HL-60/S4 treated with retinoic acid at 250 ng/mL for 4 days and 3 days (cell line): ENCODE measurements around the gene FRZB.

Experiments used
- in situ Hi-C: fragments of 300-500 bp; cut with MboI; formaldehyde crosslinking; loops from 2 replicates; pipeline ENCODE4 v1.7.0; 2022; ENCODE audit warnings: low sequenced_read_pairs

Gene FRZB

GRCh38 chr2:182845794-182846417 is 20.5 kb downstream of the FRZB start:
- in situ Hi-C loops = no loop called here

GRCh38 chr2:182836451-182836850 is 30.0 kb downstream of the FRZB start:
- in situ Hi-C loops = no loop called here

DNA sequence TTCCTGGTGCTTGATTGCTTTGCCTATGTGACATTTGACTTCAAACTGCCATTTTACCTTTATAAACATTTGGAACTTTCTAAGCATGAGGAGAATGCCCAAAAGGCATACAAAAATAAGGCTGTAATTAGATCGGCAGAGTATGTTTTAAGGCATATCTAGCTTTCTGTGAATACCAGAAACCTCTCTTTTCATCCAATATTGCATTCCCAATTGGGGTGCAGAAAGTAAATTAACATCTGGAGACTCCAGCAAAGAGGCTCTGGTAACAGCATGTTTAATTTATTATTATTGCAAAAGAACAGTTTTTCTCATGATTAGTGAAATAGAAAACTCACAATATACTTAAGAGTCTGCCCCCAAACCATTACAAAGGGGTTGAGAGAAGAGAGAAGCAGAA is 32.1 kb downstream of the FRZB start:
- in situ Hi-C loops = no loop called here

DNA sequence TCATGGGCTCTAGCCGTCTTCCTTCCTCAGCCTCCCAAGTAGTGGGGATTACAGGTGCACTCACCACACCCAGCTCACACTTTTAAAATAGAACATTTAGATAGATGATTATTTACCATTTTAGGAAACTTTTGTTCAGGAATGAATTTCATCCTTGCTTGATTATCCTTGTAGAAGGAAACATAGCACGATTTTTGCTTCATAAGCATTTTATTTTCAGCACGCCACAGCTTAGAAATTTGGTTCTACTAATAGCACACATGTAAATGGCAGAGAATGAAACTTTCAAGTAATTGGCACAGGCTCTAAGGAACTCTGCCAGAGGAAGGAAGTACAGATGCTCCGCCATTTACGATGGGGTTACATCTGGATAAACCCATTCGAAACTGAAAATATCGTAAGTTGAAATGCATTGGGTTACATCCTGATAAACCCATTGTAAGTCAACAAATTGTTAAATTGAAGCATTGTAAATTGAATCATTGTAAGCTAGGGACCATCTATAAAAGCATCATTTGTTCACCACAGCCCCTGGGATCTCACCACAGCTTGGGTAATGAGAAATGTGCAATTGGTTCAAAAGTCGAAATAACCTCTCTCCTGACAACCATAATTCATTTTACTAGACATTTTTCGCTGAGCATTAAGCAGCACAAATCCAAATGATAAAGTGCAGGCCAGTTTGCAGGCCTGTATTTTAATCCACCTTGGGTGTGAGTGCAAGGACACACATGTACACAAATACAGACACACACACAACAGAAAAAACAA is 33.2 kb downstream of the FRZB start:
- in situ Hi-C loops = no loop called here

DNA sequence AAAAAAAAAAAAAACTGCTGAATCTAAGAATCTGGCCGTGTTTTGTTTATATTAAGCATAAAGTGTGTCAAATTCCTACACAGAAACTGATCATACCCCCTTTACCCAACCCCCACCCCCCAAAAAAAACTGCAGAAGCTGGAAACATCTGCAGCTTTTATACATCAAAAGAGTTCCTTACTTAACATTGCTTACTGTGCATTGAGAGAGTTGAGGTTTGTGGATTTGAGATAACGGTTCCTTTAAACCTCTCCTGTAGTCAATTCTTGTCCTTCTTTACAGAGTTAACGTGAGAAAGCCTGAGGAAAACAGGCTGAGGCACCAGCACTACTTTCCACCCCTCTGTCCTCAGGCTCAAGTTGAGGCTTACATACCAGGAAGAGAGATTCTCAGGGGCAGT is 34.5 kb downstream of the FRZB start:
- in situ Hi-C loops = no loop called here

- in situ Hi-C loops = no loop called here
Observed at GRCh38 chr2:182831101-182831500, 35.3 kb downstream of the FRZB start.

GRCh38 chr2:182827182-182827879 is 39.1 kb downstream of the FRZB start:
- in situ Hi-C loops = no loop called here

DNA sequence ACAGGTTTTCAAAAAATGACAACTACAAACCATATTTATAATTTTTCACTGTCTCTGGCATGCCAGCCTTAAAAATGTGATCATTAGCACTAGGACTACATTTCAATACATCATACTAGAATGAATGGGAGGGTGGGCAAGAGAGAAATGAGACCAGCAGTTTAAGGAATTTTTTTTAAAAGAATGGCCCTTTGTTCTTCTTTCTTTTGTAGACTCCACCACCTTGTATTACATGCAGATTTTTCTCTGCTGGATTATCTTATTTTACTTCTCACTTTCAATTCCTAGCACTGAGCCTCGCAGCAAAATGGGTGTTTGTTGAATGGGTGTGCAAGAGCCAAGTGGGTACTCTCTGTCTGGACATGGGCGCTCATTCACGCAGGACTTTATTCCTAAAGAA is 39.9 kb downstream of the FRZB start:
- in situ Hi-C loops = no loop called here

DNA sequence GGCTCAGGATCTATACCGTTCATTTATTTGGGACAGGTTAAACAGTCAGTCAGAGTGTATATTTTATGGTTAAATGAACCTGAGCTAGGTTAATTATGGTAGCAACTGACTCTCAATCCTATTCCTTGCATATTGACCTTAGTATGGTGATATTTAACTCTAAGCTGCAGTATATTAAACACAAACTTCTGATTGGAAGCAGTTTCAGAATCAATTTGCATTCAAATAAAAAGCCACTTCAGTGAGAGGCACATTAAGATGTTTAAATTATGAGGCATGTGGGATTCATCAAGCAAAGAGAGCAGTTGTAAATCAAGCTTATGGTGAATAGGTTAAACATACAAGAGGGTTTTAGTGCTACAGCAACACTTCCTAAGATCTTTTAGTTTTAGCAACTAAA is 40.4 kb downstream of the FRZB start:
- in situ Hi-C loops = no loop called here

DNA sequence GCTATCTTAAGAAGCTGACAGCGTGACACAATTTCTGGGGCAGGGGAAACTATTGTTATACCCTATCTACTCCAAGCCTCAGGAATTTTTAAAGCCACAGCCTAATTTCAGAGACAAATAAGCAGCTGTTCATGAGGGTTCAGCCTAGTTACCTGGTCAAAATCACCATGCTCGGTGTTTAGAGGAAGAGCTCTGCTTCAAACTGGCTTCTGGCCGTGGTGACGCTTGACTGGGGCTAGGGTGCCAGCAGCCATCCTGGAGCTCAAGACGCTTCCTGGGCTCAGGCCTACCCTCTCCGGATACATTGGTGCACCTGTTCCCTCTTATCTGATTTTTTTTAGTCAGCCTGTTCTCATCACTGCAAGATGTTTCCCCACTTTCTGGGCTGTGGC is 41.7 kb downstream of the FRZB start:
- in situ Hi-C loops = no loop called here

GRCh38 chr2:182824056-182824766 is 42.2 kb downstream of the FRZB start:
- in situ Hi-C loops = no loop called here

DNA sequence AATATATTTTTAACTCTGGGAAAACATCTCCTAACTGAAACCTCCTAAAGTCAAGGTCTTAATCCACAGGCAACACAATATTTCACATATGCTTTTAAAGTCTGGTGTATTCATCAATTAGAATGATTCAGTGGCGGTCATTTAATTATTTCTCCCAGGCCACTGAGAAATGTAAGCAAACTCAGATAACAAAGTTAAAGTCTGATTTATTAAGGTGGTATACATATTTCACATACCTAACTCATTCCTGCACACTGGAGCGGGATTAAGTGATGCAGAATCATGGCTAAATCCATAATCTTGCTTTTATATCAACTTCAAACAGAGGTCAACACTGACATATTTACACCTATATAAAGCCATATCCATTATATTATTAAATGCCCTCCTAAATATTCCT is 43.7 kb downstream of the FRZB start:
- in situ Hi-C loops = no loop called here

DNA sequence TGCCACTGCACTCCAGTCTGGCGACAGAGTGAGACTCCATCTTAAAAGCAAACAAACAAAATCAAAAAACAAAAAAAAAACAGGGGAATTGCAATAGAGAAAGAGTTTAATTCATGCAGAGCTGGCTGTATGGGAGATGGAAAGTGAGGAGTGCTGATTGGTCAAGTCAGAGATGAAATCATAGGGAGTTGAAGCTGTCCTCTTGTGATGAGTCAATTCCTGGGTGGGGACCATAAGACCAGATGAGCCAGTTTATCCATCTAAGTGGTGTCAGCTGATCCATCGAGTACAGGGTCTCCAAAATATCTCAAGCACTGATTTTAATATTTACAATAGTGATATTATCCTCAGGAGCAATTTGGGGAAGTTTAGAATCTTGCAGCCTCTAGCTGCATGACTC is 45.3 kb downstream of the FRZB start:
- in situ Hi-C loops = no loop called here

DNA sequence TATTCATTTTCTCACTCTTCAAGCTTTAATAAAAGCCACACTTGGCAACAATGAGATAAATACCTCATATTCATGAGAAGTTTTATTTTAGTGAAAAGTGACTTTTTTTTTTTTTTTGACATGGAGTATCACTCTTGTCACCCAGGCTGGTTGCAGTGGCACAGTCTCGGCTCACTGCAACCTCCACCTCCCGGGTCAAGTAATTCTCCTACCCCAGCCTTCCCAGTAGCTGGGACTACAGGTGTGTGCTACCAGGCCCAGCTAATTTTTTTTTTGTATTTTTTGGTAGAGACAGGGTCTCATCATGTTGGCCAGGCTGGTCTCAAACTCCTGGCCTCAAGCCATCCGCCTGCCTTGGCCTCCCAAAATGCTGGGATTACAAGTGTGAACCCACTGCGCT is 47.0 kb downstream of the FRZB start:
- in situ Hi-C loops = no loop called here

- in situ Hi-C loops = no loop called here
Observed at GRCh38 chr2:182818925-182819324, 47.5 kb downstream of the FRZB start.

- in situ Hi-C loops = no loop called here
Observed at GRCh38 chr2:182818501-182818900, 47.9 kb downstream of the FRZB start.

DNA sequence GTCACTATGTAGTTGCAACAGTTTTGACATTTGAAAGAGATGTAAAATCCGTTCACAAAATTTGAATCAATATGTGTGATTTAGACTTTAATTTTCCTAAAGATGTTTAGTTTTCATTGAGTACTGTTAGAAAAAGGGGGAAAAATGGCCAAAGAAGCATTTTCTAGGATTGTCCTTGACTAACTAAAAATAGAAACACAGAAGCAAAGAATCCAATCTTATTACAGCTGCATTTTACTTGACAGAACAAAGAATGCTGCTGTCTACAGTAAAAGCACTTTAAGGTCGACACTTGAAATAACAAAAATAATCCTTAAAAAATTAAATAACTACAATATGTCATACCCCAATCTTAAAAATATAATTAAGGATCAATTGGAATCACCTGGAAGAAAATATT is 48.9 kb downstream of the FRZB start:
- in situ Hi-C loops = no loop called here

DNA sequence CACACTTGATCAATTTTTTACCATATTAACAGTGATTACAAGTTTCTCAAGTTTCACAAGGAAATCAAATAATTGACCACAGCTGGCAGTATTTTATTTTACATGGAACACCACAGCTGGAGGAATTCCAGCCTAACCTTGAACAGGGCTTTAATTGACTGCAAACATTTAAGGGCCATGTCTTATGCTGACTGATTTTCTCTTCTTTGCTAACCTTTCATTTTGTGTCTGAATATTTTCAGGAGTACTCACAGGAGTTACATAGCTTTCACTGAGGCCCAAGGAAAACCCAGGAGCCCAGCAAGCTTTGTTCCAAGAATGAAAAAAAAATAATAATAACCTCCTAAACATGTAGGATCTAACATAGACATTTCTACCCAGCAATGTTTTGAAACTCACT is 49.6 kb downstream of the FRZB start:
- in situ Hi-C loops = no loop called here

DNA sequence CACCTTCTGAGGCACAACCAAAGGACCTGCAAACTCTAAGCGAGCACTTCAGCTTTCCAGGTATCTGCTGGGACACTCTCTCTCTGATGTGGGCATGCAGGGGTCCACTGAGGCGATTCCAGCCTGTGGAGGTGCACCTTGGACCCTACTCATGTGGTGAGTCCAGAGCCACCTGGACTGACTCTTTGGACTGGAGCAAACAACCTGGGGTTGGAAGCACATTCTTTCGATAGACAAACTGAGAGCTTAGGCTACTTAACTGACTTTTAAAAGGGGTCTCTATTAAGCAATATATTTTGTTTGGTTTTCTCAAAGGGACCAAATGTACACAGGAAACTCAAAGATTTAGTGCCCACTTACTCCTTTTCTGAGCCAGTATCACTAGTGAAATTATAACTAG is 51.6 kb downstream of the FRZB start:
- in situ Hi-C loops = no loop called here

GRCh38 chr2:182814380-182814779 is 52.1 kb downstream of the FRZB start:
- in situ Hi-C loops = no loop called here

- in situ Hi-C loops = no loop called here
Observed at GRCh38 chr2:182810087-182810486, 56.4 kb downstream of the FRZB start.

DNA sequence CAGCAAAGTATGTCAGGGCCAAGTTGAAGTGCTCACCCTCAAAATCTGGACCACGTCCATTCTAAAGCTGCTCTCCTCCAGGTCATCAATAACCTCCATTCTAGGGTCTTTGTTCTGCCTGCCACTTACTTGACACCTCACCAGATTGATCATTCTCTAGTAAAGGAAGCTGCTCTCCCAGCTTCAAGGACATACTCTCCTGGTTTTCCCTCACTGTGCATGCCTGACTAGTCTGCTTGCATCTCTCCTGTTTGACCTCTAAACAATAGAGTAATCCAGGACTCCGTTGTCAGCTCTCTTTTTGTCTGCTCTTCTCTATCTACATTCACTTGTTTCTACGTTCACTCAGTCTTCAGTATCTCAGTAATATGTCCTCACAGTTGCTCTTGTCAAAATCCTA is 59.1 kb downstream of the FRZB start:
- in situ Hi-C loops = no loop called here
